ENCODE data around the gene LRPAP1. TPM values are rescaled to one million over a fixed set of nuclear protein-coding genes. Genes with fewer than 3 reads are reported as not detected.

LRPAP1 gene
- total and polyA plus RNA-seq, 2 donors (not counting 3 experiments of a cell fraction or from before 2014, with no cell fraction given): 90.1 to 170 TPM

Other genes starting within 250 kb of the LRPAP1 start
- 75.4 and 78.0 TPM in 2 replicates for gene RGS12, start 239.4 kb downstream of the LRPAP1 start, total RNA-seq
- 38.1 and 65.2 TPM in 2 replicates for gene RGS12, start 239.4 kb downstream of the LRPAP1 start, polyA plus RNA-seq
- gene HGFAC, start 90.5 kb downstream of the LRPAP1 start, total RNA-seq: 0.42 and 0.49 TPM in 2 replicates
- 0.24 and 0.36 TPM in 2 replicates for gene HGFAC, start 90.5 kb downstream of the LRPAP1 start, polyA plus RNA-seq
- gene DOK7, start 69.1 kb downstream of the LRPAP1 start, total RNA-seq: not detected in 2 replicates
- gene DOK7, start 69.1 kb downstream of the LRPAP1 start, polyA plus RNA-seq: not detected in 2 replicates
- gene ADRA2C, start 234.0 kb upstream of the LRPAP1 start, total RNA-seq: 0.40 TPM in 1 of 2 replicates, not detected in the other
- gene ADRA2C, start 234.0 kb upstream of the LRPAP1 start, polyA plus RNA-seq: 0.03 and 0.06 TPM in 2 replicates